HCT116 (cell line): ENCODE data around the gene TMEM145. TPM values are rescaled to one million over a fixed set of nuclear protein-coding genes. Genes with fewer than 3 reads are reported as not detected.

Experiments used
- ATAC-seq: fragments of 200-7000 bp; cut with Tn5 transposase; 2 replicates; pipeline ENCODE4 v1.9.1; 2020; ENCODE audit warnings: mild to moderate bottlenecking, moderate library complexity
- BruUV-seq: library from RNA; stranded (reverse); fragments of 400-500 nt; replicated peaks from 2 replicates; lab custom pipeline; 2021; lab: Mats Ljungman, UMichigan
- CTCF ChIA-PET: fragments of 300-600 bp; sonication (Branson Sonifier 250); formaldehyde crosslinking; loops from one replicate; lab custom pipeline; 2021; ENCODE audit warnings: antibody characterized with exemption; lab: Charles Lee
- POLR2A ChIA-PET: fragments of 300-600, 350-600 bp; sonication (Branson Sonifier 250); formaldehyde crosslinking; loops from one replicate; lab custom pipeline; 2021; ENCODE audit warnings: antibody characterized with exemption; lab: Charles Lee
- RAD21 ChIA-PET, 2 experiments: fragments of 300-600 bp; sonication (Branson Sonifier 250); formaldehyde crosslinking; loops; one replicate each; lab custom pipeline; 2023; ENCODE audit warnings: low total read pairs in 2 of 2; ENCODE audit not compliant: uncharacterized antibody in 2 of 2, unreplicated experiment in 2 of 2, low non-redundant PET in 1 of 2; lab: Charles Lee
- DNase-seq: peaks from one replicate; pipeline ENCODE4 v3.0.0-alpha.2; 2010; ENCODE audit warnings: low read depth, low spot score
- H2AFZ ChIP-seq: fragments of 200-600 bp; shearing (Covaris generic), sonication (generic); 2 replicates; pipeline ENCODE4 v1.6.1; 2017; ENCODE audit warnings: low read depth, mixed run types, mixed read lengths, antibody characterized with exemption, low read length; ENCODE audit not compliant: poor library complexity, severe bottlenecking
- H3K27ac ChIP-seq: 2 replicates; pipeline ENCODE4 v1.5.1; 2012; ENCODE audit warnings: low read depth, low read length
- H3K27me3 ChIP-seq: fragments of 200-600 bp; sonication (generic); 2 replicates; pipeline ENCODE4 v1.6.1; 2016; ENCODE audit warnings: mixed run types, low read length, mixed read lengths; ENCODE audit not compliant: insufficient read depth
- H3K36me3 ChIP-seq, 2 experiments: fragments of 200-500 bp in 1 of 2; fragments of 200-600 bp in 1 of 2; sonication (Bioruptor generic) in 1 of 2; sonication (generic) in 1 of 2; 2 replicates each; pipeline versions ENCODE4 v1.5.1 to v1.6.1; 2014 to 2016; ENCODE audit warnings: low read length in 2 of 2, inconsistent platforms in 1 of 2, mixed read lengths in 1 of 2, mixed run types in 1 of 2; ENCODE audit not compliant: insufficient read depth in 2 of 2, control insufficient read depth in 1 of 2
- H3K4me1 ChIP-seq, 2 experiments: fragments of 200-600 bp in 1 of 2; sonication (generic) in 1 of 2; 2 replicates each; pipeline versions ENCODE4 v1.5.1 to v1.6.1; 2012 to 2017; ENCODE audit warnings: low read length in 2 of 2, inconsistent platforms in 1 of 2, mild to moderate bottlenecking in 1 of 2, mixed read lengths in 1 of 2, mixed run types in 1 of 2, moderate library complexity in 1 of 2; ENCODE audit not compliant: insufficient read depth in 2 of 2, control insufficient read depth in 1 of 2
- H3K4me2 ChIP-seq: fragments of 200-600 bp; sonication (generic); 2 replicates; pipeline ENCODE4 v1.6.1; 2017; ENCODE audit warnings: mixed run types, low read length, mixed read lengths
- H3K4me3 ChIP-seq, 2 experiments: fragments of 200-600 bp in 1 of 2; sonication (generic) in 1 of 2; replicated peaks in 1 of 2; 2 replicates each; pipeline ENCODE4 v1.5.1; 2011 to 2016; ENCODE audit warnings: low read length in 2 of 2, control low read depth in 1 of 2, low read depth in 1 of 2, mild to moderate bottlenecking in 1 of 2, mixed read lengths in 1 of 2, mixed run types in 1 of 2
- H3K79me2 ChIP-seq: fragments of 200-600 bp; sonication (generic); 2 replicates; pipeline ENCODE4 v1.6.1; 2017; ENCODE audit warnings: mild to moderate bottlenecking, mixed run types, low read length, moderate library complexity, mixed read lengths; ENCODE audit not compliant: insufficient read depth
- H3K9ac ChIP-seq: fragments of 200-600 bp; sonication (generic); 2 replicates; pipeline ENCODE4 v1.6.1; 2016; ENCODE audit warnings: low read length, mixed read lengths
- H3K9me2 ChIP-seq: fragments of 200-600 bp; sonication (generic), shearing (Covaris generic); 2 replicates; pipeline ENCODE4 v1.6.1; 2017; ENCODE audit warnings: mixed run types, mild to moderate bottlenecking, moderate library complexity; ENCODE audit not compliant: insufficient read depth
- H3K9me3 ChIP-seq, 2 experiments: fragments of 200-500 bp in 1 of 2; fragments of 200-600 bp in 1 of 2; sonication (Bioruptor generic) in 1 of 2; sonication (generic) in 1 of 2; 2 replicates each; pipeline ENCODE4 v1.6.1; 2014 to 2017; ENCODE audit warnings: low read length in 2 of 2, mixed read lengths in 2 of 2, inconsistent platforms in 1 of 2, low read depth in 1 of 2, mild to moderate bottlenecking in 1 of 2, mixed run types in 1 of 2, moderate library complexity in 1 of 2; ENCODE audit not compliant: control insufficient read depth in 1 of 2, insufficient read depth in 1 of 2
- H4K20me1 ChIP-seq: fragments of 200-600 bp; sonication (generic), shearing (Covaris generic); 2 replicates; pipeline ENCODE4 v1.6.1; 2017; ENCODE audit warnings: mixed run types, mild to moderate bottlenecking, moderate library complexity; ENCODE audit not compliant: insufficient read depth
- ATF3 ChIP-seq: IDR thresholded peaks from 2 replicates; pipeline ENCODE4 v1.6.1; 2012
- CBX3 ChIP-seq: IDR thresholded peaks from 2 replicates; pipeline ENCODE4 v1.6.1; 2012; ENCODE audit warnings: low read depth
- CTCF ChIP-seq, 3 experiments: fragments of 200-600 bp in 1 of 3; sonication (generic) in 1 of 3; IDR thresholded peaks in 2 of 3; conservative IDR thresholded peaks in 1 of 3; 2 replicates each; pipeline ENCODE4 v1.5.1; 2012 to 2017; ENCODE audit warnings: low read depth in 2 of 3, low read length in 2 of 3, antibody characterized with exemption in 1 of 3, borderline replicate concordance in 1 of 3, control low read depth in 1 of 3, mild to moderate bottlenecking in 1 of 3, mixed read lengths in 1 of 3, mixed run types in 1 of 3, moderate library complexity in 1 of 3; ENCODE audit not compliant: insufficient read depth in 1 of 3
- EZH2 ChIP-seq: fragments of 200-600 bp; sonication (generic); IDR thresholded peaks from 2 replicates; pipeline ENCODE4 v1.6.1; 2017; ENCODE audit warnings: antibody characterized with exemption, mixed run types
- FOSL1 ChIP-seq: IDR thresholded peaks from 2 replicates; pipeline ENCODE4 v1.6.1; 2012; ENCODE audit warnings: low read depth
- JUND ChIP-seq: IDR thresholded peaks from 2 replicates; pipeline ENCODE4 v1.6.1; 2012
- MAX ChIP-seq: IDR thresholded peaks from 2 replicates; pipeline ENCODE4 v1.6.1; 2012
- POLR2AphosphoS5 ChIP-seq: IDR thresholded peaks from 2 replicates; pipeline ENCODE4 v1.6.1; 2011; ENCODE audit warnings: mild to moderate bottlenecking, low read depth, low read length, moderate library complexity
- RAD21 ChIP-seq: IDR thresholded peaks from 2 replicates; pipeline ENCODE4 v1.6.1; 2012; ENCODE audit warnings: low read depth, mild to moderate bottlenecking
- REST ChIP-seq: IDR thresholded peaks from 2 replicates; pipeline ENCODE4 v1.6.1; 2012; ENCODE audit warnings: low read depth
- SIN3A ChIP-seq: IDR thresholded peaks from 2 replicates; pipeline ENCODE4 v1.6.1; 2012; ENCODE audit warnings: low read depth
- SP1 ChIP-seq: IDR thresholded peaks from 2 replicates; pipeline ENCODE4 v1.6.1; 2012; ENCODE audit warnings: low read depth
- ZBTB33 ChIP-seq: IDR thresholded peaks from 2 replicates; pipeline ENCODE4 v1.6.1; 2011; ENCODE audit warnings: mild to moderate bottlenecking, low read length, moderate library complexity; ENCODE audit not compliant: insufficient replicate concordance; ENCODE audit errors: extremely low read depth
- ZFX ChIP-seq: fragments of 450-650 bp; IDR thresholded peaks from 2 replicates; pipeline ENCODE4 v1.6.1; 2017
- ZNF274 ChIP-seq: fragments of 200-500 bp; sonication (Bioruptor generic); IDR thresholded peaks from 2 replicates; pipeline ENCODE4 v1.6.1; 2014; ENCODE audit warnings: mild to moderate bottlenecking, low read depth, low read length, inconsistent platforms
- intact Hi-C: fragments of 100-400 bp; cut with micrococcal nuclease; formaldehyde crosslinking; loops from 2 replicates; pipeline ENCODE4 v1.10.0; 2022
- total RNA-seq: library from RNA; stranded (reverse); gene quantifications from one replicate; pipeline ENCODE4 v1.2.1, GENCODE V29; 2021; ENCODE audit not compliant: unreplicated experiment

TMEM145 gene
- total RNA-seq, 1 experiment from 2014 or later: 7.2 TPM

GRCh38 chr19:42362891-42363440, 49.9 kb downstream of the TMEM145 start:
- H3K4me2 ChIP-seq: no peak overlapping the region
- no peak for TF ChIP-seq ZFX
- TF ChIP-seq FOSL1: no peak
- TF ChIP-seq CBX3: no peak
- no peak for TF ChIP-seq POLR2AphosphoS5
- TF ChIP-seq SP1: no peak
- no peak for TF ChIP-seq ZBTB33
- TF ChIP-seq MAX: no peak
- no peak for TF ChIP-seq ZNF274
- TF ChIP-seq CTCF (IDR thresholded peaks at IDR 0.05 in 2 of 3, conservative IDR thresholded peaks at IDR 0.05 in 1 of 3; ENCODE audit: borderline replicate concordance in 1 of 3, insufficient read depth in 1 of 3, low read depth in 2 of 3, low read length in 2 of 3): no peak
- TF ChIP-seq ATF3: no peak
- no peak for TF ChIP-seq JUND
- no peak for TF ChIP-seq REST
- no peak for TF ChIP-seq EZH2
- no peak for TF ChIP-seq SIN3A
- TF ChIP-seq RAD21: no peak
- BruUV-seq: no TSS peak
- H4K20me1 ChIP-seq: no peaks in the 10 kb centered on the region
- H3K9me3 ChIP-seq: peaks cover 9 to 10% of the 10 kb centered on the region in 2 experiments; a peak in 2 of 4 replicates
- no peak overlapping the region for H3K27ac ChIP-seq
- no peak overlapping the region for H3K4me3 ChIP-seq
- intact Hi-C loops: no loop called here
- no peak overlapping the region for H2AFZ ChIP-seq
- H3K9ac ChIP-seq: no peak overlapping the region
- H3K9me2 ChIP-seq: no peaks in the 10 kb centered on the region
- CTCF ChIA-PET: no interaction called here
- ATAC-seq (no peak), DNase-seq (no peak)
- H3K36me3 ChIP-seq: peaks cover 0 to 11% of the 10 kb centered on the region in 2 experiments; a peak in 2 of 4 replicates
- no peaks in the 10 kb centered on the region for H3K79me2 ChIP-seq
- RAD21 ChIA-PET: no interaction called here
- POLR2A ChIA-PET: no interaction called here
- H3K4me1 ChIP-seq: no peaks in the 10 kb centered on the region
- H3K27me3 ChIP-seq: no peaks in the 10 kb centered on the region
